Measurements from ENCODE around the gene BTD. TPM values are rescaled to one million over a fixed set of nuclear protein-coding genes. Genes with fewer than 3 reads are reported as not detected.
"Not testable (repeated sequence)": the region's sequence is repeated elsewhere in the genome, so short reads cannot be mapped to it uniquely, and the experiment has no call there.

Gene BTD
- total and polyA plus RNA-seq, 7 donors = 6.6 to 35.5 (median 23.5) TPM

GRCh38 chr3:15616053-15616452 is 14.5 kb downstream of the BTD start:
- intact Hi-C loops (cut with DNase I) = no loop called here
- no peaks in the 10 kb centered on the region for H3K27me3 ChIP-seq
- H3K9me3 ChIP-seq = peaks cover 0 to 7% (median 0%) of the 10 kb centered on the region in 4 donors
- no peak for DNase-seq
- peaks cover 0 to 21% (median 17%) of the 10 kb centered on the region in 4 donors for H3K4me1 ChIP-seq
- WGBS, 2 donors = 96% methylated on average over 6 of the region's 6 CpGs
- no peak overlapping the region for H3K27ac ChIP-seq
- TF ChIP-seq POLR2AphosphoS5 (IDR thresholded peaks at IDR 0.05) = no peak
- TF ChIP-seq POLR2A (IDR thresholded peaks at IDR 0.05) = no peak
- no peak for TF ChIP-seq EP300 (IDR thresholded peaks at IDR 0.05)
- TF ChIP-seq, protein P1, sequence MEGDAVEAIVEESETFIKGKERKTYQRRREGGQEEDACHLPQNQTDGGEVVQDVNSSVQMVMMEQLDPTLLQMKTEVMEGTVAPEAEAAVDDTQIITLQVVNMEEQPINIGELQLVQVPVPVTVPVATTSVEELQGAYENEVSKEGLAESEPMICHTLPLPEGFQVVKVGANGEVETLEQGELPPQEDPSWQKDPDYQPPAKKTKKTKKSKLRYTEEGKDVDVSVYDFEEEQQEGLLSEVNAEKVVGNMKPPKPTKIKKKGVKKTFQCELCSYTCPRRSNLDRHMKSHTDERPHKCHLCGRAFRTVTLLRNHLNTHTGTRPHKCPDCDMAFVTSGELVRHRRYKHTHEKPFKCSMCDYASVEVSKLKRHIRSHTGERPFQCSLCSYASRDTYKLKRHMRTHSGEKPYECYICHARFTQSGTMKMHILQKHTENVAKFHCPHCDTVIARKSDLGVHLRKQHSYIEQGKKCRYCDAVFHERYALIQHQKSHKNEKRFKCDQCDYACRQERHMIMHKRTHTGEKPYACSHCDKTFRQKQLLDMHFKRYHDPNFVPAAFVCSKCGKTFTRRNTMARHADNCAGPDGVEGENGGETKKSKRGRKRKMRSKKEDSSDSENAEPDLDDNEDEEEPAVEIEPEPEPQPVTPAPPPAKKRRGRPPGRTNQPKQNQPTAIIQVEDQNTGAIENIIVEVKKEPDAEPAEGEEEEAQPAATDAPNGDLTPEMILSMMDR (IDR thresholded peaks at IDR 0.05) = no peak
- H3K36me3 ChIP-seq = no peaks in the 10 kb centered on the region
- H3K4me3 ChIP-seq = no peak overlapping the region

GRCh38 chr3:15619659-15620464 is 18.3 kb downstream of the BTD start:
- H3K9me3 ChIP-seq; H3K27me3 ChIP-seq; H3K4me3 ChIP-seq; DNase-seq; intact Hi-C loops (cut with DNase I); H3K4me1 ChIP-seq; H3K27ac ChIP-seq; H3K36me3 ChIP-seq: not testable (repeated sequence)
- WGBS, 2 donors = 93 to 95% methylated on average over 8 of the region's 8 CpGs

- Histone ChIP-seq H3K4me3 (no peak overlapping the region), H3K27me3 (no peaks in the 10 kb centered on the region), H3K36me3 (no peaks in the 10 kb centered on the region), H3K27ac (no peak overlapping the region), H3K4me1 (no peaks in the 10 kb centered on the region), H3K9me3 (peaks cover 0 to 7% (median 0%) of the 10 kb centered on the region in 4 donors)
- DNase-seq = no peak
- TF ChIP-seq, protein P1 (IDR thresholded peaks at IDR 0.05) = no peak
- TF ChIP-seq EP300 (IDR thresholded peaks at IDR 0.05) = no peak
- no peak for TF ChIP-seq POLR2AphosphoS5 (IDR thresholded peaks at IDR 0.05)
- TF ChIP-seq POLR2A (IDR thresholded peaks at IDR 0.05) = no peak
- 82 to 83% methylated on average over 4 of the region's 4 CpGs for whole genome bisulfite sequencing, 2 donors
- intact Hi-C loops (cut with DNase I) = no loop called here
These were observed 22.2 kb downstream of the BTD start for GRCh38 chr3:15623535-15624440.

DNA sequence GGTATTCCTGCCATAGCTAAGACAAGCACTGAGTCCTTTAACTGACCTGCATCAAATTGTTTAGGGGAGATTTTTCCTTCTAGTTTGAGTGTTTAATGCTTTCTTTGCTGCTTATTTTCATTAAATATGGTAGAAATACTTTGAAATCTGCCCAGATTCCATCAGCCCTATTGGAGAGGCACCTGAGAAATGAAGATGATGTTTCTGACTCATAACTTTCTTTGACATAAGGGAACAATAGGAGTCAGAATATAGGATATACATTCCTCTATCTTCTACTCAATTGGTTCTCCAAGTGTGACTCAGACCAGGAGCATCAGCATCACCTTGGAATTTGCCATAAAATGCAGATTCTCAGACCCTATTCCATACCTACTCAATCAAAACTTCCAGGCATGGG is 27.4 kb downstream of the BTD start:
- intact Hi-C loops (cut with DNase I) = no loop called here
- Histone ChIP-seq H3K9me3 (no peaks in the 10 kb centered on the region), H3K27ac (no peak overlapping the region), H3K27me3 (no peaks in the 10 kb centered on the region), H3K4me1 (peaks cover 0 to 36% (median 34%) of the 10 kb centered on the region in 4 donors), H3K36me3 (no peaks in the 10 kb centered on the region), H3K4me3 (no peak overlapping the region)
- no peak for DNase-seq
- TF ChIP-seq EP300 (IDR thresholded peaks at IDR 0.05) (no peak), POLR2A (IDR thresholded peaks at IDR 0.05) (no peak), POLR2AphosphoS5 (IDR thresholded peaks at IDR 0.05) (no peak)
- TF ChIP-seq, protein P1 (IDR thresholded peaks at IDR 0.05) = no peak
